ENCODE data around the gene UBE2J2.

DNA sequence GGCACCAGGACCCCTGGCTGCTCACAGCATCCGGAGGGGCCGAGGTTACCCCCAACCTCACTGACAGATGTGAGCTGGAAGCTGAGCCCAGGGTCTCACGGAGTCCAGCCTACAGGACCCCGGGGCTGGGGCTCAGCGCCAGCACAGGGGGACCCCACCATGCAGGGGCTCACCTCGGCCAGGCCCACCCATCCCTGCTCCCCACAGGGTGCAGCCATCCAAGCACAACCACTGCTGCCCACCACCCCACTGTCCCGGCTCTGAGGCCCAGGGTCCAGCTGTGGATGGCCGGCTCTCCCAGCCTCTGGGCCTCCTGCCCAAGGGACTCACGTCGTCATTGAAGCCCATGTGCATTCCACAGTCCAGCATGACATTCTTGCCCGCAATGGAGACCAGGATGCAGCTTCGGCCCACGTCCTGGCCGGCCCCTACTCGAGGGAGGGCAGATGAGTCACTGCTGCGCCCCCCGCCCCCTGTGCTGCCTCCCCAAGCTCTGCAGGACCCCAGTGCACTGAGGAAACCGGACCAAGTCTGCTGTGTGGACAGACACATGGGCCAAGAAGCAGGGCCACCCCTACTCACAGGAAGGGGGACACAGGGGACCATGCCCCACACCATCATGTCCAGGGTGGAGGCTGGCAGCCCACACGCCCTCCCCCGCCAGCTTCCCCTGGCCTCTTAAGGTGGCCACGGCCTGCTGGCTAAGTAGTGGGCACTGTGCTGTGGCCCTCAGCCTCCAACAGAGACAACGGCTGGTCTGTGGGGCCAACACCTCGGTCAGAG lies 47.2 kb upstream of the UBE2J2 start:
- TF ChIP-seq POLR2AphosphoS5 (IDR thresholded peaks at IDR 0.05; ENCODE audit: low read depth, low read length) (no peak), POLR2A (IDR thresholded peaks at IDR 0.05; ENCODE audit: low read depth, low read length) (no peak; the same call in 1 of the 2 replicates)
